GM12878 (cell line): ENCODE data around the gene TLCD2. TPM values are rescaled to one million over a fixed set of nuclear protein-coding genes. Genes with fewer than 3 reads are reported as not detected.
A peak's percentile ranks its signal among the peaks of the same experiment; 100 is the strongest.
"Not testable (repeated sequence)": the region's sequence is repeated elsewhere in the genome, so short reads cannot be mapped to it uniquely, and the experiment has no call there.

Experiments used
- ATAC-seq: fragments of 200-7000 bp; cut with Tn5 transposase; 3 replicates; pipeline ENCODE4 v1.9.1; 2020; ENCODE audit warnings: mild to moderate bottlenecking, moderate library complexity
- BruUV-seq: library from RNA; stranded (reverse); fragments of 400-500 nt; replicated peaks from 2 replicates; lab custom pipeline; 2021; lab: Mats Ljungman, UMichigan
- CTCF ChIA-PET: fragments of 300-600 bp; sonication (Branson Sonifier 250); formaldehyde crosslinking; extraction: SDS; loops from one replicate; lab custom pipeline; 2021; ENCODE audit warnings: inconsistent platforms; lab: Yijun Ruan, JAX
- POLR2A ChIA-PET: fragments of 350-600 bp; formaldehyde crosslinking; extraction: SDS; loops from one replicate; lab custom pipeline; 2021; ENCODE audit warnings: inconsistent platforms; lab: Charles Lee
- RAD21 ChIA-PET: fragments of 300-600 bp; sonication (Branson Sonifier 250); formaldehyde crosslinking; loops from one replicate; lab custom pipeline; 2023; ENCODE audit warnings: antibody characterized with exemption; ENCODE audit not compliant: unreplicated experiment; lab: Charles Lee
- SMC1A ChIA-PET: fragments of 300-600 bp; sonication (Branson Sonifier 250); formaldehyde crosslinking; loops from one replicate; lab custom pipeline; 2023; ENCODE audit not compliant: unreplicated experiment, uncharacterized antibody; lab: Charles Lee
- DNase-seq: peaks from one replicate; pipeline ENCODE4 v3.0.0-alpha.2; 2011; ENCODE audit warnings: low read depth, low spot score
- FAIRE-seq: peaks from 3 replicates; lab custom pipeline; 2011; peaks lifted over from hg19 to GRCh38; lab: Jason Lieb, UNC
- H2AFZ ChIP-seq: 2 replicates; pipeline ENCODE4 v1.6.0; 2011; ENCODE audit warnings: low read depth, low read length, control low read depth; ENCODE audit not compliant: control insufficient read depth
- H3K27ac ChIP-seq: 2 replicates; pipeline ENCODE4 v1.5.1; 2011; ENCODE audit warnings: control low read depth; ENCODE audit not compliant: control insufficient read depth, insufficient read depth
- H3K27me3 ChIP-seq, 2 experiments: replicated peaks in 1 of 2; 2 replicates each; pipeline versions ENCODE4 v1.6.0 to v1.6.1; 2011; ENCODE audit warnings: low read length in 1 of 2; ENCODE audit not compliant: control insufficient read depth in 2 of 2, insufficient read depth in 2 of 2
- H3K36me3 ChIP-seq, 2 experiments: 2 replicates each; pipeline ENCODE4 v1.5.1; 2011; ENCODE audit warnings: low read length in 1 of 2; ENCODE audit not compliant: control insufficient read depth in 2 of 2, insufficient read depth in 2 of 2
- H3K4me1 ChIP-seq: 2 replicates; pipeline ENCODE4 v1.6.1; 2011; ENCODE audit warnings: mild to moderate bottlenecking, low read length, moderate library complexity, mixed read lengths; ENCODE audit not compliant: control insufficient read depth, insufficient read depth
- H3K4me2 ChIP-seq: 2 replicates; pipeline ENCODE4 v1.6.0; 2011; ENCODE audit warnings: control low read depth; ENCODE audit not compliant: control insufficient read depth, insufficient read depth
- H3K4me3 ChIP-seq: fragments of 200-600 bp; sonication (generic); 2 replicates; pipeline ENCODE4 v1.5.1; 2016
- H3K79me2 ChIP-seq: 2 replicates; pipeline ENCODE4 v1.6.0; 2011; ENCODE audit warnings: low read length; ENCODE audit not compliant: control insufficient read depth, insufficient read depth
- H3K9ac ChIP-seq: 2 replicates; pipeline ENCODE4 v1.8.0; 2011; ENCODE audit warnings: low read length, control low read depth, mixed read lengths; ENCODE audit not compliant: control insufficient read depth, insufficient read depth
- H3K9me3 ChIP-seq: replicated peaks from 3 replicates; pipeline ENCODE4 v1.5.1; 2011; ENCODE audit warnings: mild to moderate bottlenecking, low read length; ENCODE audit not compliant: control insufficient read depth, insufficient read depth
- H4K20me1 ChIP-seq: 2 replicates; pipeline ENCODE4 v1.6.0; 2011; ENCODE audit not compliant: control insufficient read depth, insufficient read depth
- FOXK2 ChIP-seq: fragments of 450-650 bp; IDR thresholded peaks from 2 replicates; pipeline ENCODE4 v1.6.1; 2017; ENCODE audit warnings: mild to moderate bottlenecking, moderate library complexity
- MEF2A ChIP-seq: IDR thresholded peaks from 2 replicates; pipeline ENCODE4 v1.6.1; 2011; ENCODE audit warnings: low read depth, mild to moderate bottlenecking, low read length, moderate library complexity; ENCODE audit not compliant: insufficient read depth
- NRF1 ChIP-seq: conservative IDR thresholded peaks from 2 replicates; pipeline ENCODE4 v1.6.1; 2011; ENCODE audit warnings: mild to moderate bottlenecking, low read depth, low read length, improper control_type of control experiment
- PBX3 ChIP-seq: IDR thresholded peaks from 2 replicates; pipeline ENCODE4 v1.6.1; 2011; ENCODE audit warnings: mild to moderate bottlenecking, low read depth, low read length, moderate library complexity; ENCODE audit not compliant: insufficient replicate concordance
- POLR2A ChIP-seq: IDR thresholded peaks from 2 replicates; pipeline ENCODE4 v1.6.1; 2011; ENCODE audit warnings: low read depth, mild to moderate bottlenecking, low read length
- POLR2AphosphoS5 ChIP-seq: IDR thresholded peaks from 2 replicates; pipeline ENCODE4 v1.6.1; 2011; ENCODE audit warnings: mild to moderate bottlenecking, low read length, inconsistent platforms
- ZNF207 ChIP-seq: fragments of 450-650 bp; IDR thresholded peaks from 2 replicates; pipeline ENCODE4 v1.6.1; 2014; ENCODE audit warnings: antibody characterized with exemption, mild to moderate bottlenecking, borderline replicate concordance
- WGBS: methylation state at CpG from one replicate; pipeline ENCODE4 v1.1.6; 2016; ENCODE audit warnings: low lambda C conversion rate; ENCODE audit not compliant: insufficient replicate concordance, insufficient coverage; ENCODE audit errors: missing lambda C conversion rate; 5-methylcytosine and 5-hydroxymethylcytosine counted together
- in situ Hi-C: fragments of 300-500 bp; cut with MboI; formaldehyde crosslinking; loops from 9 replicates; pipeline ENCODE4 v1.14.3; 2018; ENCODE audit warnings: mixed read lengths
- intact Hi-C: fragments of 100-400 bp; cut with micrococcal nuclease; formaldehyde crosslinking; loops from one replicate; pipeline ENCODE4 v1.14.2; 2022; ENCODE audit not compliant: unreplicated experiment
- polyA plus RNA-seq, 11 experiments: library from polyadenylated mRNA; depleted of rRNA in 4 of 11; unstranded in 6 of 11; stranded (reverse) in 5 of 11; fragments of >200 nt; fragmentation: Nextera tagmentation in 4 of 11; fragmentation: Illumina TruSeq in 1 of 11; extraction: Ambion mirVana in 4 of 11; extraction: Trizol in 1 of 11; gene quantifications; 1 replicate in 1 of 11; 2 replicates in 10 of 11; pipeline versions ENCODE4 v1.2.1 to v1.2.3, GENCODE V29; 2011 to 2016; ENCODE audit warnings: inconsistent platforms in 2 of 11, missing spikeins in 2 of 11, low read depth in 1 of 11
- total RNA-seq, 4 experiments: library from RNA; depleted of rRNA in 3 of 4; stranded (reverse); fragments of >200 nt in 3 of 4; fragmentation: Illumina TruSeq in 1 of 4; extraction: Trizol in 1 of 4; gene quantifications; 2 replicates each; pipeline versions ENCODE4 v1.2.1 to v1.2.3, GENCODE V29; 2013 to 2021
- TF ChIP-seq, protein P1 (sequence below): IDR thresholded peaks from 2 replicates; pipeline ENCODE4 v1.6.1; 2012; ENCODE audit warnings: mild to moderate bottlenecking, low read depth, low read length

TLCD2 gene
- total and polyA plus RNA-seq, 10 of the 15 experiments (the other 5 are each of a cell fraction or from before 2014, with no cell fraction given), result 0.02 to 0.15 (median 0.05) TPM; not detected in 2

DNA sequence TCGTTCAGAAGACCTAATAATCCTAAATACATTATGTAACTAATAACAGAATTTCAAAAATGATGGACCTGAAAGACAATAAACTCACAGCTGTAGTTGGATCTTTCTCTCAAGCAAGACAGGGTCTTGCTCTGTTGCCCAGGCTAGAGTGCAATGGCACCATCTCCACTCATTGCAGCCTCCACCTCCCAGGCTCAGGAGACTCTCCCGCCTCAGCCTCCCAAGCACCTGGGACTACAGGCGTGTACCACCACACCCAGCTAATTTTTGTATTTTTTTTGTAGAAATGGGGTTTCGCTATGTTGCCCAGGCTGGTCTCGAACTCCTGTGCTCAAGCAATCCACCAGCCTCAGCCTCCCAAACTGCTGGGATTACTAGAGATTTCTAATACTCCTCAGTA is 46.2 kb downstream of the TLCD2 start:
- H3K4me1 ChIP-seq, H3K27me3 ChIP-seq, FAIRE-seq, H3K4me3 ChIP-seq, H3K79me2 ChIP-seq, DNase-seq, in situ Hi-C loops, H2AFZ ChIP-seq, BruUV-seq, H3K27ac ChIP-seq, H4K20me1 ChIP-seq, H3K4me2 ChIP-seq, H3K9me3 ChIP-seq, ATAC-seq, H3K9ac ChIP-seq, SMC1A ChIA-PET: not testable (repeated sequence)
- intact Hi-C loops, result loop anchor here (10.0 kb wide), 1 partner anchor 121 kb away; no protein-coding TSS in a partner anchor
- ChIA-PET RAD21 (interaction anchor here (0.6 kb wide), 1 partner anchor 762 kb away, joined by 3 read pairs; no protein-coding TSS in a partner anchor), CTCF (interaction anchor here (0.9 kb wide), 1 partner anchor 34 kb away, joined by 3 read pairs; no protein-coding TSS in a partner anchor), POLR2A (interaction anchor here (2.1 kb wide), 1 partner anchor 15 kb away, joined by 7 read pairs; the partner anchor contains the start of gene RILP)
- TF ChIP-seq POLR2AphosphoS5, result peak; percentile 31; the same call in 1 of the 2 replicates
- H3K36me3 ChIP-seq, result peaks cover 32 to 45% of the 10 kb centered on the region in 2 experiments
- WGBS, result 98% methylated on average over 5 of the region's 5 CpGs

GRCh38 chr17:1661045-1661444 is 49.1 kb downstream of the TLCD2 start:
- Histone ChIP-seq H3K36me3 (peaks cover 39 to 50% of the 10 kb centered on the region in 2 experiments), H3K4me1 (no peaks in the 10 kb centered on the region), H3K79me2 (no peaks in the 10 kb centered on the region), H3K4me2 (no peak overlapping the region), H3K27me3 (no peaks in the 10 kb centered on the region), H4K20me1 (no peaks in the 10 kb centered on the region), H3K4me3 (no peak overlapping the region), H3K27ac (no peak overlapping the region), H3K9me3 (no peaks in the 10 kb centered on the region), H2AFZ (no peak overlapping the region), H3K9ac (no peak overlapping the region)
- ChIA-PET CTCF (interaction anchor here (0.8 to 1.0 kb wide), 3 partner anchors 8 to 226 kb away, joined by 3 to 4 read pairs (median 4); no protein-coding TSS in a partner anchor), SMC1A (no interaction called here), POLR2A (interaction anchor here (1.1 to 1.4 kb wide), 3 partner anchors 8 to 23 kb away, joined by 3 to 4 read pairs (median 3); no protein-coding TSS in a partner anchor), RAD21 (no interaction called here)
- WGBS, result 97% methylated on average over 12 of the region's 12 CpGs
- TF ChIP-seq PBX3, result no peak
- TF ChIP-seq NRF1, result no peak
- TF ChIP-seq FOXK2, result no peak
- TF ChIP-seq ZNF207, result no peak
- TF ChIP-seq, protein P1, sequence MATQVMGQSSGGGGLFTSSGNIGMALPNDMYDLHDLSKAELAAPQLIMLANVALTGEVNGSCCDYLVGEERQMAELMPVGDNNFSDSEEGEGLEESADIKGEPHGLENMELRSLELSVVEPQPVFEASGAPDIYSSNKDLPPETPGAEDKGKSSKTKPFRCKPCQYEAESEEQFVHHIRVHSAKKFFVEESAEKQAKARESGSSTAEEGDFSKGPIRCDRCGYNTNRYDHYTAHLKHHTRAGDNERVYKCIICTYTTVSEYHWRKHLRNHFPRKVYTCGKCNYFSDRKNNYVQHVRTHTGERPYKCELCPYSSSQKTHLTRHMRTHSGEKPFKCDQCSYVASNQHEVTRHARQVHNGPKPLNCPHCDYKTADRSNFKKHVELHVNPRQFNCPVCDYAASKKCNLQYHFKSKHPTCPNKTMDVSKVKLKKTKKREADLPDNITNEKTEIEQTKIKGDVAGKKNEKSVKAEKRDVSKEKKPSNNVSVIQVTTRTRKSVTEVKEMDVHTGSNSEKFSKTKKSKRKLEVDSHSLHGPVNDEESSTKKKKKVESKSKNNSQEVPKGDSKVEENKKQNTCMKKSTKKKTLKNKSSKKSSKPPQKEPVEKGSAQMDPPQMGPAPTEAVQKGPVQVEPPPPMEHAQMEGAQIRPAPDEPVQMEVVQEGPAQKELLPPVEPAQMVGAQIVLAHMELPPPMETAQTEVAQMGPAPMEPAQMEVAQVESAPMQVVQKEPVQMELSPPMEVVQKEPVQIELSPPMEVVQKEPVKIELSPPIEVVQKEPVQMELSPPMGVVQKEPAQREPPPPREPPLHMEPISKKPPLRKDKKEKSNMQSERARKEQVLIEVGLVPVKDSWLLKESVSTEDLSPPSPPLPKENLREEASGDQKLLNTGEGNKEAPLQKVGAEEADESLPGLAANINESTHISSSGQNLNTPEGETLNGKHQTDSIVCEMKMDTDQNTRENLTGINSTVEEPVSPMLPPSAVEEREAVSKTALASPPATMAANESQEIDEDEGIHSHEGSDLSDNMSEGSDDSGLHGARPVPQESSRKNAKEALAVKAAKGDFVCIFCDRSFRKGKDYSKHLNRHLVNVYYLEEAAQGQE, result no peak
- no peak for TF ChIP-seq MEF2A
- peak; percentile 5; the same call in 1 of the 2 replicates for TF ChIP-seq POLR2A
- in situ Hi-C loops, result no loop called here
- FAIRE-seq, result no peak
- intact Hi-C loops, result loop anchor here (10.0 kb wide), 1 partner anchor 124 kb away; no protein-coding TSS in a partner anchor
- DNase-seq, result no peak
- ATAC-seq, result no peak
- no TSS peak for BruUV-seq
